Smooth muscle cell (in vitro differentiated cells): ENCODE data around the gene IL22RA2. TPM values are rescaled to one million over a fixed set of nuclear protein-coding genes. Genes with fewer than 3 reads are reported as not detected.

Experiments
- DNase-seq: peaks from one replicate; lab custom pipeline; 2025; ENCODE audit not compliant: unreplicated experiment; lab: John Stamatoyannopoulos, UW
- H2AFZ ChIP-seq: fragments of 200-600 bp; sonication (generic); 2 replicates; pipeline ENCODE4 v1.6.0; 2016; ENCODE audit warnings: antibody characterized with exemption, low read depth, mild to moderate bottlenecking
- H3F3A ChIP-seq: fragments of 200-600 bp; sonication (generic); 2 replicates; pipeline ENCODE4 v1.6.0; 2017; ENCODE audit warnings: antibody characterized with exemption, low read depth
- H3K27ac ChIP-seq: fragments of 200-600 bp; sonication (generic); 2 replicates; pipeline ENCODE4 v1.5.1; 2016; ENCODE audit warnings: low read depth, mild to moderate bottlenecking
- H3K27me3 ChIP-seq: fragments of 200-600 bp; sonication (generic); 2 replicates; pipeline ENCODE4 v1.6.1; 2016; ENCODE audit warnings: low read depth, mild to moderate bottlenecking
- H3K36me3 ChIP-seq: fragments of 200-600 bp; sonication (generic); 2 replicates; pipeline ENCODE4 v1.5.1; 2016; ENCODE audit warnings: low read depth
- H3K4me1 ChIP-seq: fragments of 200-600 bp; sonication (generic); 2 replicates; pipeline ENCODE4 v1.5.1; 2016; ENCODE audit warnings: low read depth
- H3K4me2 ChIP-seq: fragments of 200-600 bp; sonication (generic); 2 replicates; pipeline ENCODE4 v1.6.0; 2016; ENCODE audit warnings: mild to moderate bottlenecking
- H3K4me3 ChIP-seq: fragments of 200-600 bp; sonication (generic); 2 replicates; pipeline ENCODE4 v1.5.1; 2016; ENCODE audit warnings: mild to moderate bottlenecking
- H3K79me2 ChIP-seq: fragments of 200-600 bp; sonication (generic); 2 replicates; pipeline ENCODE4 v1.6.0; 2016; ENCODE audit warnings: low read depth, mild to moderate bottlenecking
- H3K9ac ChIP-seq: fragments of 200-600 bp; sonication (generic); 2 replicates; pipeline ENCODE4 v1.6.0; 2016; ENCODE audit warnings: low read depth
- H3K9me3 ChIP-seq: fragments of 200-600 bp; sonication (generic); replicated peaks from 2 replicates; pipeline ENCODE4 v1.5.1; 2016; ENCODE audit warnings: low read depth
- H4K20me1 ChIP-seq: fragments of 200-600 bp; sonication (generic); 2 replicates; pipeline ENCODE4 v1.6.0; 2016; ENCODE audit warnings: low read depth
- WGBS: methylation state at CpG from one replicate; pipeline ENCODE4 v1.1.7; 2016; ENCODE audit warnings: low lambda C conversion rate; 5-methylcytosine and 5-hydroxymethylcytosine counted together
- polyA plus RNA-seq: library from polyadenylated mRNA; unstranded; fragments of >200 nt; fragmentation: Nextera tagmentation; extraction: Ambion mirVana; gene quantifications from 2 replicates; pipeline ENCODE4 v1.2.1, GENCODE V29; 2016
- total RNA-seq: library from RNA; depleted of rRNA; stranded (reverse); fragments of >200 nt; gene quantifications from 2 replicates; pipeline ENCODE4 v1.2.3, GENCODE V29; 2014
- TF ChIP-seq, protein P1 (sequence below): fragments of 200-600 bp; sonication (generic); IDR thresholded peaks from 2 replicates; pipeline ENCODE4 v1.5.1; 2017; ENCODE audit warnings: borderline replicate concordance, mild to moderate bottlenecking, antibody characterized with exemption; ENCODE audit not compliant: insufficient read depth, poor library complexity, severe bottlenecking

IL22RA2 gene
- total and polyA plus RNA-seq, 2 experiments from 2014 or later = not detected

DNA sequence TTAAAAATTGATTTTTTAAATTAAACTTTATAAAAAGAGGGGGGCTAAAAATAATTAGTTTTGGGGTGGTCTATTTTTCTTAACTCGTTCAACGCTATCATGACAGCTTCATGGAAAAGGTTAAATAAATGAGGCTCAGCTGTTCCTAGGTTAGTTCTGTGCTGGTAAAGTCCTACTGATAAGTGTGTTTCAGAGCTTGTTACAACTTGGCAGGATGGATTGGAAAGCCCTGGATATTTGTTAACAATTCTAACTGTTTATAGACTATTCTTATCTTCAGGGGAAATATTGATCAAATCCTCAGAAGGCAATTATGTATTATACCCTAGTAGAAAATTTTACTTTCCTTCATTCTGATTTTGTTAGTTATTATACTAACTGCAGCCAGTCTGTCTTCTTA is 50.4 kb downstream of the IL22RA2 start:
- TF ChIP-seq, protein P1, sequence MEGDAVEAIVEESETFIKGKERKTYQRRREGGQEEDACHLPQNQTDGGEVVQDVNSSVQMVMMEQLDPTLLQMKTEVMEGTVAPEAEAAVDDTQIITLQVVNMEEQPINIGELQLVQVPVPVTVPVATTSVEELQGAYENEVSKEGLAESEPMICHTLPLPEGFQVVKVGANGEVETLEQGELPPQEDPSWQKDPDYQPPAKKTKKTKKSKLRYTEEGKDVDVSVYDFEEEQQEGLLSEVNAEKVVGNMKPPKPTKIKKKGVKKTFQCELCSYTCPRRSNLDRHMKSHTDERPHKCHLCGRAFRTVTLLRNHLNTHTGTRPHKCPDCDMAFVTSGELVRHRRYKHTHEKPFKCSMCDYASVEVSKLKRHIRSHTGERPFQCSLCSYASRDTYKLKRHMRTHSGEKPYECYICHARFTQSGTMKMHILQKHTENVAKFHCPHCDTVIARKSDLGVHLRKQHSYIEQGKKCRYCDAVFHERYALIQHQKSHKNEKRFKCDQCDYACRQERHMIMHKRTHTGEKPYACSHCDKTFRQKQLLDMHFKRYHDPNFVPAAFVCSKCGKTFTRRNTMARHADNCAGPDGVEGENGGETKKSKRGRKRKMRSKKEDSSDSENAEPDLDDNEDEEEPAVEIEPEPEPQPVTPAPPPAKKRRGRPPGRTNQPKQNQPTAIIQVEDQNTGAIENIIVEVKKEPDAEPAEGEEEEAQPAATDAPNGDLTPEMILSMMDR = no peak
- Histone ChIP-seq H3K4me3 (no peak overlapping the region), H3K79me2 (no peaks in the 10 kb centered on the region), H3K4me1 (no peaks in the 10 kb centered on the region), H4K20me1 (no peaks in the 10 kb centered on the region), H3K9me3 (no peaks in the 10 kb centered on the region), H3K9ac (no peak overlapping the region), H3F3A (no peaks in the 10 kb centered on the region), H3K27ac (no peak overlapping the region), H3K4me2 (no peak overlapping the region), H3K36me3 (no peaks in the 10 kb centered on the region), H2AFZ (no peak overlapping the region), H3K27me3 (no peaks in the 10 kb centered on the region)
- DNase-seq = no peak
- WGBS = 94% methylated on average over 2 of the region's 2 CpGs

DNA sequence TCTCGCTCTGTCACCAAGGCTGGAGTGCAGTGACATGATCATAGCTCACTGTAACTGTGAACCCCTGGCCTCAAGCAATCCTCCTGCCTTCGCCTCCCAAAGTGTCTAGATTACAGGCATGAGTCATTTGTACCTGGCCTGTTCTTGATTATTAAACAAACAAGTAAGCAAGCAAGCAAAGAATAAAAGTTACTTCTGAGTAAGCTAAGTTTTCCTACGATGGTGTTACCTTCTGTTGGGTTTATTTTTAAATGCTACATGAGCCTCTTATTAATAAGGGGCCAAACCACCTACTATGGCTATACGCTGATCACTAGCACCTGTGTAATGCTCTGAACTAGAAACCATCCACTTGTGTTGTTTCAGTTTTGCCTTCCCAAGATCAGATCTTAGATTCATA is 50.8 kb downstream of the IL22RA2 start:
- WGBS = 81% methylated on average over 4 of the region's 4 CpGs
- Histone ChIP-seq H3K79me2 (no peaks in the 10 kb centered on the region), H3K9me3 (no peaks in the 10 kb centered on the region), H3K27ac (no peak overlapping the region), H3K27me3 (no peaks in the 10 kb centered on the region), H3K4me1 (no peaks in the 10 kb centered on the region), H3K9ac (no peak overlapping the region), H3K4me3 (no peak overlapping the region), H3F3A (no peaks in the 10 kb centered on the region), H4K20me1 (no peaks in the 10 kb centered on the region), H3K4me2 (no peak overlapping the region), H2AFZ (no peak overlapping the region), H3K36me3 (no peaks in the 10 kb centered on the region)
- TF ChIP-seq, protein P1 = no peak
- DNase-seq = no peak

DNA sequence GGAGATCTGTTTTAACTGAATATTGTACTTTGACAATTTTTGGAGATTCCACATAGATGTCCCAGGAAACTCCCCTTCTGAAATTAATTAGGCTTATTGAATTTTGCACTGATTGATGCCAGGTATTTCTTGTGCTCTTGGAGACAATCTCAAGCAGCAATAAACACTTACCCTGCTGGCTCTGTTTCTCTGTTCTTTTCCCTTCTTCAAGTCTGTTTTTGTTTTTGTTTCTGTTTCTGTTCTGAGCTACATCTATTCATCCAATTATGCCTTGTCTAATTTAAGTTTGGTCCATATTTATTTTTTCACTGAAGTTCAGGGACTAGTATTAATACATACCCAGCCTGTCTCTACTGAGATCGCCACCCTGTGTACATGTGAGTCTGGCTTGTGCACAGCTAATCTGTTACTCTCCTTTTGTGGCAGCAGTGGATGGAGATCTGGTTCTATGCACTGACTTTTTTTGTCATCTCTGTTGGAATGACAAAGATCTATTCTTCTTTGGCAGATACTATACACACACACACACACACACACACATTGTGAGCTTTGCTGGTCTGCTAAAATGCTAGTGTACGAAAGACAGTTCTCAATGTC is 51.9 kb downstream of the IL22RA2 start:
- Histone ChIP-seq H3K4me1 (no peaks in the 10 kb centered on the region), H3K9me3 (no peaks in the 10 kb centered on the region), H2AFZ (no peak overlapping the region), H3K79me2 (no peaks in the 10 kb centered on the region), H3K4me3 (no peak overlapping the region), H3K27ac (no peak overlapping the region), H3K27me3 (no peaks in the 10 kb centered on the region), H4K20me1 (no peaks in the 10 kb centered on the region), H3K4me2 (no peak overlapping the region), H3F3A (no peaks in the 10 kb centered on the region), H3K9ac (no peak overlapping the region), H3K36me3 (no peaks in the 10 kb centered on the region)
- TF ChIP-seq, protein P1 = no peak
- no peak for DNase-seq
- 88% methylated on average over 2 of the region's 2 CpGs for WGBS

DNA sequence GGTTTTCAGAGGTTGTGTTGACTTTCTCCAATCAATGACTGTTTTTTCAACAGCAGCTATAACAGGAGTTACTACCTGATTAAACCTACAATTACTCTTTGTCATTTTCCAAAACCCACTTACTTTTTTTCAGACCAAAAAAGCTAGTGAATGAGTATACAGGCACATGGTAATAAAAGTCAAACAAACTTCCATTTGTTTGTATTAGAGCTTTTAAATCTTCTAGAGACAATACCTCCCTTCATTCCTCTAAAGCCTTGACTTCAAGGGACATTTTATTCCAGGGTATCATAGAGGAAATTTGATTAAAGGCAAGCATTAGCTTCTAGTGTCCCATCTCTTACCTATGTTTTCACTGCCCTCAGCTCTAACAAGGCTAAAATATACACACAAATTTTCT is 52.7 kb downstream of the IL22RA2 start:
- TF ChIP-seq, protein P1 = no peak
- H2AFZ ChIP-seq = no peak overlapping the region
- no peaks in the 10 kb centered on the region for H3K9me3 ChIP-seq
- no peaks in the 10 kb centered on the region for H3K4me1 ChIP-seq
- H3K4me2 ChIP-seq = no peak overlapping the region
- no peaks in the 10 kb centered on the region for H3K36me3 ChIP-seq
- H3K9ac ChIP-seq = no peak overlapping the region
- H3F3A ChIP-seq = no peaks in the 10 kb centered on the region
- no peak overlapping the region for H3K27ac ChIP-seq
- H3K4me3 ChIP-seq = no peak overlapping the region
- H4K20me1 ChIP-seq = no peaks in the 10 kb centered on the region
- H3K79me2 ChIP-seq = no peaks in the 10 kb centered on the region
- no peaks in the 10 kb centered on the region for H3K27me3 ChIP-seq
- DNase-seq = no peak
